HFF-Myc (cell line): Measurements from ENCODE around the gene PSMG3.
A peak's percentile ranks its signal among the peaks of the same experiment; 100 is the strongest.

Experiments
- DNase-seq: peaks from one replicate; pipeline ENCODE4 v3.0.0-alpha.2; 2011; ENCODE audit warnings: low read depth; ENCODE audit errors: extremely low read depth
- H3K4me3 ChIP-seq: replicated peaks from 2 replicates; pipeline ENCODE4 v1.5.1; 2011; ENCODE audit warnings: low read depth, mild to moderate bottlenecking, control low read depth, low read length
- TF ChIP-seq, protein P1 (sequence below): IDR thresholded peaks from 2 replicates; pipeline ENCODE4 v1.5.1; 2012; ENCODE audit warnings: mild to moderate bottlenecking, low read depth, low read length, control low read depth; ENCODE audit errors: missing control alignments

Gene PSMG3

GRCh38 chr7:1558841-1559625 is 10.8 kb downstream of the PSMG3 start:
- DNase-seq: no peak
- TF ChIP-seq, protein P1, sequence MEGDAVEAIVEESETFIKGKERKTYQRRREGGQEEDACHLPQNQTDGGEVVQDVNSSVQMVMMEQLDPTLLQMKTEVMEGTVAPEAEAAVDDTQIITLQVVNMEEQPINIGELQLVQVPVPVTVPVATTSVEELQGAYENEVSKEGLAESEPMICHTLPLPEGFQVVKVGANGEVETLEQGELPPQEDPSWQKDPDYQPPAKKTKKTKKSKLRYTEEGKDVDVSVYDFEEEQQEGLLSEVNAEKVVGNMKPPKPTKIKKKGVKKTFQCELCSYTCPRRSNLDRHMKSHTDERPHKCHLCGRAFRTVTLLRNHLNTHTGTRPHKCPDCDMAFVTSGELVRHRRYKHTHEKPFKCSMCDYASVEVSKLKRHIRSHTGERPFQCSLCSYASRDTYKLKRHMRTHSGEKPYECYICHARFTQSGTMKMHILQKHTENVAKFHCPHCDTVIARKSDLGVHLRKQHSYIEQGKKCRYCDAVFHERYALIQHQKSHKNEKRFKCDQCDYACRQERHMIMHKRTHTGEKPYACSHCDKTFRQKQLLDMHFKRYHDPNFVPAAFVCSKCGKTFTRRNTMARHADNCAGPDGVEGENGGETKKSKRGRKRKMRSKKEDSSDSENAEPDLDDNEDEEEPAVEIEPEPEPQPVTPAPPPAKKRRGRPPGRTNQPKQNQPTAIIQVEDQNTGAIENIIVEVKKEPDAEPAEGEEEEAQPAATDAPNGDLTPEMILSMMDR: no peak
- H3K4me3 ChIP-seq: no peak overlapping the region

DNA sequence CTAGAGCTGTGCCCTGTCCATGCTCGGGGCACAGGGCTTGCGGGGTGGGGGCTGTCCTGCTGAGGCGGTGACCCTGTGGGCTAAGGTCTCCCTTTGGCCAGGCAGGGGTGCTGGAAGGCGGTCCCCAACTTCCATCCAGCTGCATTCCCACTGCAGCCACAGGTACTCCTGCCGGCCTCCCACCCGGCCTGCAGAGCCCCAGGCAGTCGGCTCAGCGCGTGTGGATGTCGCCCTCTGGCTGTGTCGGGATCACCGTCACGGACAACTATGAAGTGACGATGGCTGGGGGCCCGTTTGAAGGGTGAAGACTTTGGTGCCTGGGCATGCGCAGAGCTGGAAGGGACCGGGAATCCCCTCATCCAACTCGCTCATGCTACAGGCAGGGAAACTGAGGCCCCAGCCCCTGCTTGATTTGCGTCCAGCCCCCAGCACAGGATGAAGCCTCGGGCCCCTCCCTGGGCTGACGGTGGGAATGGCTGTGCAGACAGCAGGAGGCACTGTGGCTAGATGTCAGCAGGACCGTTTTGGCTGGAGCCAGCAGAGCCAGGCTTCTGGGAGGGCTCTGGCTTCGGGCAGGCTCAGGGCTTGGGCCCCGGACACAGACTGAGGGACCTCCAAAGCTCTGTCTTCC is 11.5 kb downstream of the PSMG3 start:
- no peak for DNase-seq

DNA sequence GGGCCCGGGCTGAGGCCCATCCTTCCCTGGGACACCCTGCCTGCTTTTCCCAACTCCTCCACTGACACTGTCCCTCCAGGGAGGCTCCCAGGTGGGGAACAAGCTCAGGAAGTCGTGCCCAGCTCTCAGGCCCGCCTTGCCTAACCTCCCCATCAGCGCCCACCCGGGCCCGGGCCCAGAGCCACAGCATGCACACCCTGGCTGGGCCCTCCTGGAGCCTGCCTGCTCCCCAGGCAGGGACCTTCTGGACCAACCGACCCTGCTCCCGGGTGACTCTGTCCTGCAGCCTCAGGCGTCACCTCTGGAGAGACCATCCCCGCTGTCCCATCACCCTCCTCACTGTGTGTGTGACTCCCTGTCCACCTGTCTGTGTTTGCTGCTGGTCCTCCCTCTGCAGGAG is 12.1 kb downstream of the PSMG3 start:
- TF ChIP-seq, protein P1: no peak

More for the DNA sequence above, 11.5 kb downstream of the PSMG3 start:
- TF ChIP-seq, protein P1: peak; percentile 26
- no peak overlapping the region for H3K4me3 ChIP-seq

GRCh38 chr7:1557006-1557405 is 12.8 kb downstream of the PSMG3 start:
- TF ChIP-seq, protein P1: no peak
- no peak for DNase-seq
- H3K4me3 ChIP-seq: no peak overlapping the region

More for the DNA sequence above, 12.1 kb downstream of the PSMG3 start:
- no peak overlapping the region for H3K4me3 ChIP-seq
- no peak for DNase-seq

DNA sequence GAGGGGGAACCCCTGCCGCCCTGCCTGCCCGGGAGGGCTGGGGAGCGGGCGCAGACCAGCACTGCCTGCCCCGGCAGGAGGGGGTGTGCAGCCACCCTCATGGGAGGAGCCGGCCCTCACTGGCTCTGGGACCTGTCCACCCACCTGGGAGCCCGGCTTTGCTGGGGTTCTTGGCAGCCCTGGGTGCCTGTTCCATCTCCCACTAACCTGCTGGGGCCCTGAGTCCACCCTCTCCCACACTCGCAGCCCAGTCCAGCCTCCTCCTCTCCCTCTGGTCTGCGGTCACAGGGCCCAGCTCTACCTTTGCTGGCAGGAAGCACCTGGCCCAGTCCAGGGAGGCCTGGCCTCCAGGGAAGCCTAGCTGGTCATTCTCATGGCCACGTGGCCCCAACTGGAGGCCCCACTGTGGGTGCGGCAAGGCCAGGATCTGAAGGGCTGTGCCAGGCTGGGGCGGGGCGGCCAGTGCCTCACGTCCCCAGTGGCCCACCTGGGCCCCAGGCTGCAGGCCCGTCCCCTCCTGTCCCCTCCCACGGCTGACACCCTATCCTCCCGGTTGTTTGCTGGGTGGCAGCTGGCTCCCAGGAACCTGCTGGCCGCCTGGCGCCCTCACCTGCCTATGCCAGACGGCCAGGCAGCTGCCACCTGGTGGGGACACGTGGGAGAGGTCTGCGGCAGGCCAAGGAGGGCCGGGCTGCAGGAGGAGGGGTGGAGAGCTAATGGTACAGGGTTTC is 13.9 kb downstream of the PSMG3 start, which contains the start of gene TMEM184A:
Gene TMEM184A (minus strand): TSS at position 393 of the 731 bp plus-strand sequence. CDS start 721 bp downstream, outside the sequence.
- no peak within 1 kb of the TSS; the same call in 1 of the 2 replicates for H3K4me3 ChIP-seq
- no peak for DNase-seq

GRCh38 chr7:1555046-1555812 is 14.6 kb downstream of the PSMG3 start:
- H3K4me3 ChIP-seq: no peak overlapping the region; the same call in 1 of the 2 replicates

More for the DNA sequence above, 13.9 kb downstream of the PSMG3 start, which contains the start of gene TMEM184A:
- TF ChIP-seq, protein P1: peak; percentile 21

More at GRCh38 chr7:1555046-1555812, 14.6 kb downstream of the PSMG3 start:
- TF ChIP-seq, protein P1: no peak
- DNase-seq: no peak
